GM12865 (cell line): ENCODE measurements around the gene CRYZL1.

Experiments used
- DNase-seq: peaks from one replicate; pipeline ENCODE4 v3.0.0; 2010; ENCODE audit warnings: low read depth
- H3K4me3 ChIP-seq: 2 replicates; pipeline ENCODE4 v1.5.1; 2011; ENCODE audit warnings: mild to moderate bottlenecking, low read depth, low read length, control low read depth
- TF ChIP-seq, protein P1 (sequence below): IDR thresholded peaks from 2 replicates; pipeline ENCODE4 v1.5.1; 2011; ENCODE audit warnings: low read length, control low read depth, low read depth, inconsistent platforms; ENCODE audit not compliant: insufficient read depth; ENCODE audit errors: missing control alignments

Gene CRYZL1

DNA sequence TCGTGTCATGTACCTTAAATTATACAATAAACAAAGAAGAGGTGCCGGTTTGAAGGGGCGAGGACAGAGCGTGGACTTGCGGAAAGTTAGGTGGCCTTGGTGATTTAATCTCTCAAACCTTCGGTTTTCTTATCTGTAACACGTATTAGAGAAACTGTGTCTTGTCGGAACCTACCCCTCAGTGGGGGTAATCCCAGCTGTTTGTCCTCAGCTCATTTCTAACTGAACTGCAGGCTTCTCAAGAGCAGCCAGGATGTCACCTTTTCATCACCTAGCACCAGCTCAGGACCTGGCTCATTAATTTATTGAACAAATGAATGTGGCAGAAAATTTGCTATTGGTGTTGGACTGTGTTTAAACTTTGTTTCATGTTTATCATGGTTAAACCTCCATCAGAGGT lies 31.9 kb upstream of the CRYZL1 start:
- TF ChIP-seq, protein P1, sequence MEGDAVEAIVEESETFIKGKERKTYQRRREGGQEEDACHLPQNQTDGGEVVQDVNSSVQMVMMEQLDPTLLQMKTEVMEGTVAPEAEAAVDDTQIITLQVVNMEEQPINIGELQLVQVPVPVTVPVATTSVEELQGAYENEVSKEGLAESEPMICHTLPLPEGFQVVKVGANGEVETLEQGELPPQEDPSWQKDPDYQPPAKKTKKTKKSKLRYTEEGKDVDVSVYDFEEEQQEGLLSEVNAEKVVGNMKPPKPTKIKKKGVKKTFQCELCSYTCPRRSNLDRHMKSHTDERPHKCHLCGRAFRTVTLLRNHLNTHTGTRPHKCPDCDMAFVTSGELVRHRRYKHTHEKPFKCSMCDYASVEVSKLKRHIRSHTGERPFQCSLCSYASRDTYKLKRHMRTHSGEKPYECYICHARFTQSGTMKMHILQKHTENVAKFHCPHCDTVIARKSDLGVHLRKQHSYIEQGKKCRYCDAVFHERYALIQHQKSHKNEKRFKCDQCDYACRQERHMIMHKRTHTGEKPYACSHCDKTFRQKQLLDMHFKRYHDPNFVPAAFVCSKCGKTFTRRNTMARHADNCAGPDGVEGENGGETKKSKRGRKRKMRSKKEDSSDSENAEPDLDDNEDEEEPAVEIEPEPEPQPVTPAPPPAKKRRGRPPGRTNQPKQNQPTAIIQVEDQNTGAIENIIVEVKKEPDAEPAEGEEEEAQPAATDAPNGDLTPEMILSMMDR, result no peak
- no peak for DNase-seq

DNA sequence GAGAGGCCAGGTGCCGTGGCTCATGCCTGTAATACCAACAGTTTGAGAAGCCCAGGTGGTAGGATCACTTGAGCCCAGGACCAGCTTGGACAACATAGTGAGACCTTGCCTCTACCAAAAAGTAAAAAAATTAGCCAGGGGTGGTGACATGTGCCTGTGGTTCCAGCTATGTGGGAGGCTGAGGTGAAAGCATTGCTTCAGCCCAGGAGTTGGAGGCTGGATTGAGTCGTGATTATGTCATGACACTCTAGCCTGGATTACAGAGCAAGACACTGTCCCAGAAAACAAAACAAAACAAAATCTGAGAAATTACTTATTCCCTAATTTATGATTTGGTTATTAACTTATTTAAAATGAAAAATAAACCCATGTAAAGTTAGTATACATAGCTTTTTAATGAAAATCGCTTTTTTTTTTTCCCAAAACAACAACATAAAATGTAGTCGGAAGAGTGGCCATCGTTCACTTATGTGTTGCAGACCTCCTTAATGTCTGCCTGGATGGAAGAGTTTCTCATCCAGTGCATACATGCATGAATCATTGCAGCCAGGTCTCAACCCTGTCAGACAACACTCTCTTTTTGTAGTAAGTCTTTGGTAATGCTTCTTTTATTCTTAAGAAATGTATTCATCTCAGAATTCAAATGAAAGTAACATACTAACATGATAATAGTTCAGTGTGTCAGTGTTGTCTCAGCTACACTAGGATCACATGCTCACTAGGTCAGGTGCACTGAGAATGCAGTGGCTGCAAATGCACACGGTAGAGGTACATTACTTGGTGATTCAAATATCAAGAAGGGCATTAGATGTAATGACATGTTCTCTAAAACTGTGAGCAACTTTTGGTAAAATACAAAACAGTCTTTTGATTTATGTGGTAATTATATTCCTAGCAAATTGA lies 28.8 kb upstream of the CRYZL1 start:
- H3K4me3 ChIP-seq, result no peak overlapping the region
- no peak for DNase-seq
- TF ChIP-seq, protein P1, result no peak

More for the DNA sequence above, 31.9 kb upstream of the CRYZL1 start:
- H3K4me3 ChIP-seq, result no peak overlapping the region

DNA sequence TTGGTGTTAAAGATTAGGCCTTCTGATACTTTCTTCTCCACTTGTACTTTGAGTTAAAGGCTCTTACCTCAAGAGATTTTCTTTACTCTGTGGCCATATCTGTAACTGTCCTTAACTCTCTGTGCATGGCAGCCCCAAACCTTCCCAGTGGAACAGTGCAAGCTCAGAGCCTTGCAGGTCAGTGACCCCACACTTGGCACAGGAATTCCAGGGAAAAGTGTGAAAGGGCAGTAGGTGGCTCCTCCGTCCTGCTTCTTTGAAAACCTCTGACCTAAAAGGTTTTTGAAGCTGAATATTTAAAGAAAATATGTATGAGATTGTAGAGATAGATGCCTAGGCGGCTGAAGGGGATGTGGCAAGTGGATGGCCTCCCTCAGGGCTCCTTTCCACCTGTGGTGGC lies 27.1 kb upstream of the CRYZL1 start:
- no peak for DNase-seq
- TF ChIP-seq, protein P1, result no peak
- H3K4me3 ChIP-seq, result no peak overlapping the region

DNA sequence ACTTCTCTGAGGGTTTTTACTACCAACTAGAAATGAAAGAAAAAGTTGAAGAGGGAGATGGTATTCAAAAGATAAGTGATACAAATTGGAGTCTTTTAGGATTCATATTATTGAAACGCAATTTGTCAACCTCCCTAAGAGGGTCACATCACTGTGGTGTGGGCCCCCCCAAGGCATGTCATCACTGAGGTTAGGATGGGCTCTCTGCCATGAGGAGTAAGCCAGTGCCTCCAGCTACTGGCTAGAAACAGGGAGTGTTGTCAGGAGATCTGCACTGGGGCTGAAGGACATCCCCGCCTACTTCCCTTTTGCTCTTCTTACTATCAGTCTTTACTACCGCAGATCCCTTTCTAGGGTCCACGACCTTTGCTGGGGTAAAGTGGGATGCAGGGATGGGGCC lies 26.6 kb upstream of the CRYZL1 start:
- DNase-seq, result no peak
- no peak overlapping the region for H3K4me3 ChIP-seq
- TF ChIP-seq, protein P1, result no peak

DNA sequence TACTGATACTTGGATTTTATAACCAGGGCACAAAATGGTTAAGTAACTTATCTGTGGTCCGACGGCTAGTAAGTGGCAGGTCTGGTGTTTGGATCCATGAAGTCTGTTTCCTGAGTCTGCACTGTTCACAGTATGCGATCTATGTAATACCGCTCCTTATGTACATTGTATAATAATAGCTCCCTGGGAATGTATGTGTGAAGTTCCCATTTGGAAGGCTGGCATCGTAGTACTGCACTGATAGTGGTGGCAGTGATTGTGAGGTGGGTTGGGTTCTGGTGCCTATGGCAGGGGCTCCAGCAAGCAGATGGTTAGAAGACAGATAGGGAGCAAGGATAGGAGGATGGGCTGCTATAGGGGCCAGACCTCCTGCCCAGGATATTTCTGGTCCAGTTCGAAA lies 26.1 kb upstream of the CRYZL1 start:
- no peak overlapping the region for H3K4me3 ChIP-seq
- no peak for DNase-seq
- TF ChIP-seq, protein P1, result no peak

DNA sequence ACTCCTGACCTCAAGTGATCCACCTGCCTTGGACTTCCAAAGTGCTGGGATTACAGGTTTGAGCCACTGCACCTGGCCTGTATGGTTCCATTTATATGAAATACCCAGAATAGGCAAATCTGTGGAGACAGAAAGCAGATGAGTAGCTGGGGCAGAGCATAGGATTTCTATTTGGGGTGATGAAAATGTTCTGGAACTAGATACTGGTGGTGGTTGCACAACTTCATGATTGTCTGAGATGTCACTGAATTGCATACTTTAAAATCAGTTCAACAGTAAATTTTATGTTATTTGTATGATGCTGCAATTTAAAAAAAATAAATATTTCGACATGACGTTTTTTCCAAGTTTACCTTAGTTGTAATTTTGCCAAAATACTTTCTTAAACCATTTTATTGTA lies 24.6 kb upstream of the CRYZL1 start:
- DNase-seq, result no peak
- no peak overlapping the region for H3K4me3 ChIP-seq
- TF ChIP-seq, protein P1, result no peak

DNA sequence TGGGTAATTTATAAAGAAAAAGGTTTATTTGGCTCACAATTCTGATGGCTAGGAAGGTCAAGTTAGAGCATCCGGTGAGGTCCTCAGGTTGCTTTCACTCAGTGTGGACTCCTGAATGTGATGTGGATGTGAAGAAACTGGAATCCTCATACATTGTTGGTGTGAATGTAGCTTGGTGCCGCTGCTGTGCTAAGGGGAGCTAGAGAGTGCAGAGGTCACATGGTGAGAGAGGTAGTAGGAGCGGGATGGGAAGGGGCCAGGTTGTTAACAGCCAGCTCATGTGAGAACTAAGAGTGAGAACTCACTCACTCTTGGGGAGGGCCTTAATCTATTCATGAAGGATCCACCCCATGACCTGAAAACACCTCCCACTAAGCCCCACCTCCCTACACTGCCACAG lies 22.6 kb upstream of the CRYZL1 start:
- no peak for DNase-seq
- H3K4me3 ChIP-seq, result no peak overlapping the region
- TF ChIP-seq, protein P1, result no peak
